GM21423 (cell line): Measurements from ENCODE around the gene ZIK1.
A peak's percentile ranks its signal among the peaks of the same experiment; 100 is the strongest.

Experiments
- ATAC-seq: cut with Tn5 transposase; IDR thresholded peaks from one replicate; pipeline ENCODE4 v1.9.1; 2021; ENCODE audit warnings: mild to moderate bottlenecking, moderate library complexity; ENCODE audit not compliant: unreplicated experiment

The ZIK1 gene

DNA sequence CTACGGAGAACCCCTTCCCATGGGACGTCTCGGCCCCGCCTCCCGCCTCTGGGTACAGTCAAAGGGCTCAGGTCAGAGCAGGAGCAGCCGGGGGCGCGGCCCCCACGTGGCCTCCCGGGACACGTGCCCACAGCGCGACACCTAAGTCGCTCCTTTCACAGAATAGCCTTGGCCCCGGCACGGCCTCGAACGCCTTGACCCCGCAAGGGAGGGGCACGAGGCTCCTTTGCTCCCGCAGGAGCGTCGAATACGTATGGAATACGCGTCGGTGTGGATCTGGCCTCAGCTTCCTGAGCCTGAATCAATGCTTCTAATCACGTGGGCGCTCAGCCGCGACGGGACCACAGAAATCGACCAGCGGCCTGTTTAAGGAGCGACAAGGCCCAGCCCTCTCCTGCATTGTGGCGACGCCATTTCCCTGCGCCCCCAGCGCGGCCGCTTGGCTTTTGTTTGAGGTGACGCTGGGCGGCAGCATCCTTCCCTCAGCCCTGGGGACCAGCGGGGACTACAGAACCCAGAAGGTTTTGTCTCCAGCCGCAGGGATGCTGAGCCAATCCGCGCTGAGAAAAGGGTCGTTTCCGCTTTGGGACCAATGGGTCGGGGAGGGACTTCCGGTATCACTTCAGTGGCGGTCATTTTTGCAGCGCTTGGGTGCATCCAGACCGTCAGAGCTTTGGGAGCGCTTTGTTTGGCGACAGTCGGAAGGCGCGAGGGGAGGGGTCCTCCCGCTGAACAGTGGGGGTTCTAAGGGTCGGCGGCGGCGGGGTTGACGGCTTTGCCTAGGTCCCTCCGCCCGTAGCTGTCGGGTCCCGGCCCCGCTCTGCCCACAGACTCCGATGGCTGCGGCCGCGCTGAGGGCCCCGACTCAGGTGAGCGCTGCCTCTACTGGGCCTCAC is at the start of gene ZIK1:
Gene ZIK1 (plus strand): TSS at position 625 of the 896 bp plus-strand sequence. CDS start 212 bp downstream, at position 837.
- peak; percentile 80 for ATAC-seq

GRCh38 chr19:57537953-57538547 is 45.9 kb upstream of the ZIK1 start:
- no peak for ATAC-seq

GRCh38 chr19:57546513-57546912 is 37.4 kb upstream of the ZIK1 start:
- no peak for ATAC-seq

GRCh38 chr19:57552432-57552831 is 31.5 kb upstream of the ZIK1 start:
- ATAC-seq = no peak

DNA sequence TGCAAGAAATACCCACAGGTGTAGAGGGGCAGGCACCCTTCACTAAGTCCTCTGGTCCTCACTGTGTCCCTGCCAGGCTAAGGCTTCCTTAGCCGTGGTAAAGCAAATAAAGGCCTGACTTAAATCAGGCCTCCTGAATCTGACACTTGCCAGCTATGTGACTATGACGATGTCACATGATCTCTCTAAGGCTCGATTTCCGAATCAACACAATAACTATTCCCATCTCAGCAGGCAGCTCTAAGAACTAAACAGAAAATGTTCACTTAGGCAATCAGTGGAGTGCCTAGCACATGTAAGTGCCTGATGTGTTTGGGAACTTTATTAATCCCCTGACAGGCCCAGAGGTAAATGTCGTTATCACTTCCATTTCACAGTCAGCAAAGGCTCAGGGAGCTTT is 26.3 kb upstream of the ZIK1 start:
- no peak for ATAC-seq

GRCh38 chr19:57558525-57558924 is 25.4 kb upstream of the ZIK1 start:
- ATAC-seq = no peak

GRCh38 chr19:57559008-57559403 is 24.9 kb upstream of the ZIK1 start:
- peak; percentile 25 for ATAC-seq

GRCh38 chr19:57559404-57560025 is 24.4 kb upstream of the ZIK1 start, which contains the start of gene ZNF550:
Gene ZNF550, minus strand, starts transcription at chr19:57559863. Its CDS starts 181 bp downstream, at chr19:57559682.
- ATAC-seq = peak; percentile 97

DNA sequence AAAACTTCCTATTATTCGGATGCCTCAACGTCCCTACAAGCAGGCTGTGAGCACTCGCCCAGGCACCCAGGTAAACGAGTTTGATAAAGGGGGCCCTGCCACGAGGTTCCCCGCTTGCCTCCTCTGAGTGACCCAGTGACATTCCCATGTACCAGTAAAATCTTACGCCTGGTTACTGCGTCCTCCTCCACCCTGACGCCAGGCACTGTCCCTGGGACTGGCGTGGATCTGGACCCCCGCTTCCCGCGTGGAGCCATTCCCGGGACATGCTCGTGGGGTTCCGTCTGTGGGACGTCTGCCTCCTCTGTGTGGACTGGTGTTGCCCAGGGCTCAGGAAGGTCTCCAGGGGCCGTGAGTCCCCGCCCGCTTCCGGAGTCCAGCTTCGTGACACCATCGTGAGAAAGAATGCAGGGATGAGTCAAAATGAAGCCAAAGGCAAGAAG is 23.9 kb upstream of the ZIK1 start:
- ATAC-seq = no peak

DNA sequence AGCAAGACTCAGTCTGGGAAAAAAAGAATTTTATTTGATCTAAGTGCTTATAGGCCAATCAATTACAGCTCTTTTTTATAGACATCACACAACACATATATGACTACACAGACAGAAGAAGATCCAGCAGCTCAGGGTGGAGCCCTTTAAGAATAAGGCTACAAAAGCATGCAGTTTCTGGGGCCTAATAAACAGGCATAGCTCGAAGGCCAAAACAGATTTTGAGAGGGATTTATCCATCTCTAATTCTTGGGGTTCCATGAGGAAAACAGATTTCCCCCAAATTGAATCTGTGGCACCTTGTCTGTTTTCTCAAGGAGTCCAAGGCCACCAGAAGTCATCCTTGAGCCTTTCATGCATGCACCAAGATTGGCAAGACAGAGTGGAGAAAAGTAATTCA is 20.4 kb upstream of the ZIK1 start:
- no peak for ATAC-seq

GRCh38 chr19:57566396-57567265 is 17.3 kb upstream of the ZIK1 start:
- no peak for ATAC-seq

- no peak for ATAC-seq
Observed at GRCh38 chr19:57570707-57571106, 13.2 kb upstream of the ZIK1 start.

GRCh38 chr19:57572415-57572947 is 11.5 kb upstream of the ZIK1 start:
- no peak for ATAC-seq

GRCh38 chr19:57576661-57577060 is 7.3 kb upstream of the ZIK1 start:
- no peak for ATAC-seq

DNA sequence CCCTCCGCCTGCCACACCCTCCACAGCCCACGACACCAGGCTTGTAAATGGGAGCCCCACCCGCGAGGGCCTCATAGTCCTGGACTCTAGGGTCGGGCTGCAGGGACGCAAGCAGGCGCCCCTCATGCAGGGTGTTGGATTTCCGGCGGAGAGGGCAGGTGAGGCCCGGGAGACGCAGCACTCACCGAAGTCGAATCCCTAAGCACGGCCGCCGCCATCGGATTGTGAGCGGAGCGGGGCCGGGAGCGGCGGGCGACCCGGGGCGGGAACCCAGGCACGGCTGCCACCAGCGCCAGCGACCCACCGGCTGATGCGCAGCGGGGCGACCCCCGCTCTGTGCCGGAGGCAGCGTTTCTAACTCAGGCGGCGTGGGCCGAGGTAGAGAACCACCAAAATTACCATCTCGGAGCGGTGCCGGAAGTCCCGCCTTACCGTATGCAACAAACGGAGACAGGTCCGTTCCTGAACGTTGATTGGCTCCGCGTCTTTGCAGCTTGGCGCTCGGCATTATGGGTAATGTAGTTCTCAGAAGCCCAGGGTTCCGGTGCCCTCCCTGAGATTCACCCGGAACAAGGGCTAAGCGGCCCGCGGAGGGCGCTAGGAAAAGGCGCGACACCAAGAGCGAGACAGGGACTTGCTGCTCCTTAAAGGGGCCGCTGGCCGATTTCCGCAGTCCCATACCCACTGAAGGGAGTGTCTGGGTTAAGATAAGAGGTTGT is 5.3 kb upstream of the ZIK1 start, which contains the start of gene ZNF416:
Gene ZNF416 (minus strand): TSS at position 425 of the 719 bp plus-strand sequence. CDS start 207 bp downstream, at position 218.
- ATAC-seq = peak; percentile 91

DNA sequence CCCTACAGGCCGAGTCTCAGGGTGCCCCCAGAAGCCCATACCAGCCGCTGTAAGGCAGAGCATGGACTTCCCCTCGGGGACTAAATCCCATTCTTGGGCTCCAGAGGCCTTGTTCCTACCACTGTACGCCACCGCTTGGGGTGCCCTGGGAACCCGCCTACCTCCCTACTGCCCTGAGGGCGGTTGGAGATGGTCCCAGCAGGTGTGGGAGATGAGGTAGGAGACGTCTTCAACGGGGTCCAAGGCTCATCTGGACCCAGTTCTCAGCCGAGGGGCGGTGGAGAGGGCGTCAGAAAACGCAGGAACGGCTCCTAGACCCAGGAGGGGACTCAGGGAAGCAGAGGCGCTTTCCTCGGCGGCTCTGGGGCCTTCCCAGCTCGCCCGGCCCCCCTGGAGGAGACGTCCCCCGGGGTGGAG is 833 bp upstream of the ZIK1 start:
- ATAC-seq = no peak

- ATAC-seq = no peak
Observed at GRCh38 chr19:57587529-57587928, 3.6 kb downstream of the ZIK1 start.

DNA sequence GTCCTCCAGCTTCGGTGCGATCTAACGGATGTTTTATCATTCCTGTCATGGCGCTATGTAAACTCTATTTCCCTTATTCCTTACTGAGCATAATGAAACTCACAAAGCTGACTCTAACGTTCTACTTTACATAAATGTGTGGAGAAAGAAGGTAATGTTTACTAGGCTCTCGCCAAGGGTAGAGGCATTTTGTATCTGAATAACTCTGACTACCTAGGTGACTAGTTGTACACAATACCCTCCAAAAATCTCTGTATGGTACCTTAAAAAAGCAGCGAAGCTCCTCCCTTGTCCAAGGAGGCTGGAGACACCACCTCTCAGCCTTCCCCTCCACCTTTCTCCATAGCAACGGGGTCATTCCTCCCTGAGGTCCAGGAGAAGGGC is 15.4 kb downstream of the ZIK1 start:
- no peak for ATAC-seq

- peak; percentile 93 for ATAC-seq
Observed at GRCh38 chr19:57599761-57600383, 15.9 kb downstream of the ZIK1 start, which contains the start of gene ZNF530. Gene ZNF530, plus strand, starts transcription at chr19:57599885. Its CDS starts 4,461 bp downstream, at chr19:57604346.
